Activated CD4-positive, CD25-positive, alpha-beta regulatory T cell (primary cell): ENCODE results near the gene HOXA9.

ENCODE experiments used
- DNase-seq, 4 experiments: peaks; one replicate each; lab custom pipeline; 2025; lab: John Stamatoyannopoulos, UW

HOXA9 gene

DNA sequence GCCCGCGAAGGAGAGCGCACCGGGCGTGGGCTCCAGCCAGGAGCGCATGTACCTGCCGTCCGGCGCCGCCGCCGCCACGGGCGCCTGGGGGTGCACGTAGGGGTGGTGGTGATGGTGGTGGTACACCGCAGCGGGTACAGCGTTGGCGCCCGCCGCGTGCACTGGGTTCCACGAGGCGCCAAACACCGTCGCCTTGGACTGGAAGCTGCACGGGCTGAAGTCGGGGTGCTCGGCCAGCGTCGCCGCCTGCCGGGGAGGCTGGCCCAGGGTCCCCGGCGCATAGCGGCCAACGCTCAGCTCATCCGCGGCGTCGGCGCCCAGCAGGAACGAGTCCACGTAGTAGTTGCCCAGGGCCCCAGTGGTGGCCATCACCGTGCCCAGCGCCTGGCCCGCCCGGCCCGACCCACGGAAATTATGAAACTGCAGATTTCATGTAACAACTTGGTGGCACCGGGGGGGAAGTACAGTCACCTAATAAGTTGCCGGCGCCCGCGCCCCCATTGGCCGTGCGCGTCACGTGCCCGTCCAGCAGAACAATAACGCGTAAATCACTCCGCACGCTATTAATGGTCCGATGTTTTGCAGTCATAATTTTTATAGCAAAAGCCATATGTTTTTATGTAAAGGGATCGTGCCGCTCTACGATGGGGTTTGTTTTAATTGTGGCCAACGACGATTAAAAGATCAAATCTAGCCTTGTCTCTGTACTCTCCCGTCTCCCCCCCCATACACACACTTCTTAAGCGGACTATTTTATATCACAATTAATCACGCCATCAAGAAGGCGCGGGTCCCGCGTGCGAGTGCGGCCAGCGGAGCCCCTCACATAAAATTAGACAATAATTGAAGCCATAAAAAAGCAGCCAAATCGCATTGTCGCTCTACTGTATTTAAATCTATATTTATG, at the start of gene HOXA9:
Gene HOXA9 (minus strand): TSS at position 449 of the 907 bp plus-strand sequence. CDS start 80 bp downstream, at position 369.
- no peak for DNase-seq

DNA sequence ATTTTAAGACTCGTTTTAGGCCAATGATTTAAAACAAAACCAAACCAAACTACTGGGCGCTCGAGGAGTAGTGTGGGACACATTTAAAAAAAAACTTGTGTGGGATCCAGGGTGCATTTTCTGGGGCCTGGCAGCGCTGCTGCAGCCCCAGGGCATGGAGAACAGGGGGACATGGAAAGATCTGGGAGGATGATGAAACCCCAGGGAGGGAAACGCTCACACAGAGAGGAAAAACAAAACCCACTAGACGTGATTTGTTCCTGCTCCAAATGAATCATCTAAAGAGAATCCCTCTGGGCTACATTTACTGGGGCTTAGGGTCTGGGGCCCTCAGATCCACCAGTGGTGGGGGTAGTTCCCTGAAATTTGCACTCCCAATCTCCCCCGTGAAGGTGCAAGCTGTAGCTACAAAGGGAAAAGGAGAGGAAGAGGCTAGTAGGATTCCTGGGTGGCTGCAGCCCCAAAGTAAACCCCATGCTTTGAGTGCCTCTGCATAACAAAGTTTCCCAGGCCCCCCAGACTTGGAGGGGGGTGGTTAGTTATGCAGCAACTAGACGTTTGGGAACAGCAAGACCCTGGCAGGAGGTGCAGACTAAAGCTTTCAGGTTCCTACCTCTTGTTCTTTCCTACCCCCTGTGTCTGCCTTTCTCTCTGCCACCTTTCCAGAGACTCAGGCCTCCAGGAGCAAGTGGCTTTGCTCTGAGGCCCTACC, 49.1 kb upstream of the HOXA9 start:
- DNase-seq = no peak

DNA sequence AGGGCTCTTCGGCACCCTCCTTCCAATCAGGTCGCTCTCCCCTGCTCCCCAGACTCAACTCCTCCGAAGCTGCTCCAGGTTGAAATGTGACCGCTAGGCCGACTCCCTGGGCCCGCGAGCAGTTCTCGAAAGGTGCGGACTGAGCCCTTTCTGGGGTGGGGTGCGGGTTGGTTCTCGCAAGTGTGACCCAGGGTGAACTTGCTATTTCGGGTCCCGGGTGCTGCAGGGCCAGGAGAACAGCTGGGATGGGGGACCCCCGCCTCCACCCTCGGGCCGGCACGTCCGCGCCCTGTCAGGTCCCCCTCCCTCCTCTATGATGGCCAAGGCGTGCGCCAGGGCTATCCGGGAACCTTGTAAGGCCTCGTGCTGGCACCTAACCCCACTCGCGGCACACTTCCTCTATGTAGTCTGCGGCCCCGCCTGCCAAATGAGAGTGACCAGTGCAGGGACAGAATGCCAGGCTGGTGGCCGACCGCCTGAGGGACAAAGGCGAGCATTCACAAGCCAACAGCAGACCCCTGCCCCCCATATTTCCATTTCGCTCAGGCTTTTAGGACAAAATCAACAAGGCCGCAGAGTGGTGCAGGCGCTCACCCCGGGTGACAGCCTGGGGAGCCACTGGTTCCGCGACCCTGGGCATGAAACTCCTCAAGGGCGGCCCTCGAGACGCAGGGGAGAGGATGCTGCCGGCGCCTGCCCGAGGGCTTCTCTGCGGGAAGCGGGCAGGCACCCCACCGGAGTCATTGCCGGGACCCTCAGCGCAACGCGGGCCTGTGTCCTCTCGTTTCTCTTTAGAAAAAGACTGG, 48.3 kb upstream of the HOXA9 start:
- DNase-seq = no peak

DNA sequence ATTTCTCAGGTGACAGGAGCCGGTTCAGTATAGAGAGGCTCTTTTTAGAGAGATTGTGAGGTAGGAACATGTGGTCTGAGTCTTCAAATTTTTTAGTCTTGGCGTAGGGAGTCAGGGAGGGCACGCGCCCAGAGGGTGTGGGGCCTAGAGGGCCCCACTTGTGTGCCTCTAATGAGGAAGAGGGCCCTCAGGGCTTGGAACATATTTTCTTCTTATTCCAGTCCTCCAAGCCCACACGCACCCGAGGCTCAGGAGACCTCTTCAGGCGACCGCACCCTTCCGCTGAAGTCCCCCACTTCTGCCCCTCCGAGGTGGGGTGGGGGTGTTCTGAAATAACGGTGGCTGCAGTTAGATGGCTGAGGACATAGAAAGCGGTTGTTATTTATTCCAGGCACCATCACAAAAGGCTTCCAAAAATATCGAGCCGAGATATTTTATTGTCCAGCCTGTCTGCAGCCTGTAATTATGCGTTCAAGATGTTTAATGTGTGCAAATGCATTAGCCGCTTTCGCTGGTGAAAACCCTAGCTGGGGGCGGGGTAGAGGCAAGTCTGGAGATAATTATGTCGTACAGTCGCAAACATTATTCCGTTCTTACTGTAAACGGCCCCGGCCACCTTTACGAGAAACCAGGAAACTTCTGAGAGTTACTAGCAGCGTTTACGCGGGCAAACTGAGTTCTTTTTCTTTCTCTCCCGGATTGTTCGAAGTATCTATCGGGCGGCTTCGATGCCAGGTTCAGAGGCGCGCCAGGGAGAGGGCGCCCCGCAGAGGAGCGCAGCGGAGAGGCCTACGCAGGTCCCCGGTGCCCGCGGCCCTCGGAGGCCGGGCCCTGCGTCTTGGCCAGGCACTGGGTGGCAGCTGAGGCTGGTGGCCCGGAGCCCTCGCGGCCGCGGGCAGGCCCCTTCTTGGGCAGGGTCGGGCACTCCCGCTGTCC, 47.4 kb upstream of the HOXA9 start:
- DNase-seq = no peak

DNA sequence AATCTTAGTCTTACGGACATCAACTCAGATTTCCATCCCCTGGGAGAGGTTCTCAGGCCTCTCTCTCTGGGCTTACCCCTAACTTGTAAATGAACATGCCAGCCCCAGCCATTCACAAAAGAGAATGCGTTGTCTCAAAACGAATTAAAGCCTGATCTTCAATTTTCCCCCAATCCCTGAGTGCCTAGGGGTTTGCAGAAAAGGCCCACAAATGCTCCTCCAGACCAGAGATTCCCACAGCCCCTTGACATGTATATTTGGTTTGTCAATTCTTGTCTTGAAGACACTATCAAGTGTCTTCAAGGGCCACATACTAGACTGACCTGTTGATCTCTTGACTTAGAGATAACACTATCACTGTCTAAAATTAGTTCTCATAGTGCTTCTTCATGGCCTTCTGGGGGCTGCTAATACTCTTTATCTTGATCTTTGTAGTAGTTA, 46.4 kb upstream of the HOXA9 start:
- DNase-seq = no peak

- DNase-seq = no peak
These were observed 45.7 kb upstream of the HOXA9 start for GRCh38 chr7:27211084-27211446.

DNA sequence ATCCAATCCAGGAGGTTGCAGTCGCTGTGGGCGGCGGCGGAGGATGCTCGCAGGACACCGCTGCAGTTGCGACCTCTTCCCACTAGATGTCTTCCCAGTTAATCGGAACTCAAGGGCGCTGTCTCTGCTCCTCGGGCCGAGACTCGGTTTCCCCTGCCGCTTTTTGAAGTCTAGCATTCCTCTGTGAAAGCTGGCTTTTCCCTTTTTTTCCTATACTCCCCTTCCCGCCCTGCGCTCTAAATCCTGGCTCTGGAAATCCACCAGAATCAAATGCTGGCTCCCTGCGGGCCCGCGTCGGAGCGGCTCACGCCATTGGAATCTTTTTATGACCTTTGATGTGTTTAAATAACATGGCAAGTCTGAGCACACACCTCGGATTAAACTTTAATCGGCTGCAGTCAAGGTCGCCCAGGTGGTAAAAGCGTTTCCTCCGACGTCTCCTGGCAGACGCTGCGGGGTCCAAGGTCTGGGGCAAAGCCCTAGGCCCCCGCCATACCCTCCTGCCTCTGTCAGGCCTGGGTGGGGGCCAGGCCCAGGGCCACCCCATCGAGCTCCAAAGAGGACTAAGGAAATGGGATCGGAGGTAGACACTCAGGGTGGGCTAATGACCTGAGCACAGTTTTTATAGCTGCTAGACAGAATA, 45.2 kb upstream of the HOXA9 start:
- peak in 2 of 4 experiments; percentile 11 to 12 for DNase-seq

GRCh38 chr7:27209933-27210440, 44.6 kb upstream of the HOXA9 start:
- no peak for DNase-seq

DNA sequence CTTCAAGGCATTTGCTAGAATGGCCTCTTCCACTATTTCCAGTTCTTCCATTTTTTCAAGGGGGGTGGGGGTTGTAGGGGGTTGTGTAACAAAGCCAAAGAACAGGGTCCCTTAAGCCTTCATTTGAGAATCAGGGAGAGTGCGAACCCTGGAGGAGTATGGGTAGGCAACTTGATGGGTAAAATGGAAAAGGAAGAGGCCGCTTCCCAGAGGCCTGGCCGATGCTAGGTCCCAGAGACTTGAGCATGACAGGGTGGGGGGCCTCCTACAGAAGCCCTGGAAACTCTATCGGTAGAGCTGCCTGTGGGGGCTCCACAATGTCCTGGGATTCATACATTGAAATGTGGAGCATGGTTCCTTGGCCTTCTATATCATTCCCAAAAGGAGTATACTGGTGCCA, 43.7 kb upstream of the HOXA9 start:
- no peak for DNase-seq

GRCh38 chr7:27207348-27207985, 42.1 kb upstream of the HOXA9 start:
- DNase-seq = no peak

DNA sequence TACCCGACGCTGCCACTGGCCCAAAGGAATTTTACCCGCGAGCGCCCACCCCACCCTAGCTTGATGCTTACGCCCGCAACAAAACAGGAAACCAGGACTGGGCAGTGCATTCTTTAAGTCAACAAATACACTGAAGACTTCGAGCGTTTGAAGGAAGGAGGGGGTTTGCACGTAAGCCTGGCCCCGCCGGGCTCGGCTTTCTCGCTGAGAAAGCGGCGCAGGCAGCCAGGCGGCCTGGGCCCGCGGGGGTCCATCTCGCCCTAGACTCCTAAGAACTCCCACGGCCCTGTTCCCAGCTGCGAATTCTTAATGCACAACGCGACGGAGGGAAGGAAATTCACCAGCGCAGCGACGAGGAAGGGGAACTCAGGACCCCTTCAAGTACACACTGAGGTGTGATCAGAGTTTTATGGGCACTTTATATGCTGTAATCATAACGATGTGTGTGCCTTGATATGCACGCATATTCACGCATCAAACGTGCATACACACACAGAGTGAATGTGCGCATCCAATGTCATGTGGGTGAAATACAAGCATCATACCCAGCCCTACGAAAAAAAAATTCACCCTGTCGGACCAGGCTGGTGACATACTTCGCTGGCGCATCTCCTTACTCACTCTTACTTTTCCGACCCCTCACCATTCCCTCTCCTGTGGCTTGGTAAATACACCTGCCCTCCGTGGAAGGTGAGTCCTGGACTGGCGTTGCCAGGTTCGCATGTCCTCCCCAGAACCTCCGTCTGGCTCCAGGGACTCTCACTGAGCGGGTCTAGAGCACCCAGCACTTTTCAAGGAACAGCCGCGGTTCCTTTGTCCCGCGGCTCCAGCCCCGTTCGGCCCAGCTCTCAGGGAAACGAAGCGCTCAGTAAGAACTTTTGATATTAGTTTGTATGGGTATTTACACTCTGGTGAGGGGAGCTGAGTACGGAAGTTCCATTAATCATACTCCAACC, 40.3 kb upstream of the HOXA9 start:
- no peak for DNase-seq

GRCh38 chr7:27204851-27205322, 39.5 kb upstream of the HOXA9 start:
- no peak for DNase-seq

GRCh38 chr7:27203964-27204594, 38.7 kb upstream of the HOXA9 start:
- DNase-seq = no peak

GRCh38 chr7:27203365-27203953, 38.1 kb upstream of the HOXA9 start:
- no peak for DNase-seq

DNA sequence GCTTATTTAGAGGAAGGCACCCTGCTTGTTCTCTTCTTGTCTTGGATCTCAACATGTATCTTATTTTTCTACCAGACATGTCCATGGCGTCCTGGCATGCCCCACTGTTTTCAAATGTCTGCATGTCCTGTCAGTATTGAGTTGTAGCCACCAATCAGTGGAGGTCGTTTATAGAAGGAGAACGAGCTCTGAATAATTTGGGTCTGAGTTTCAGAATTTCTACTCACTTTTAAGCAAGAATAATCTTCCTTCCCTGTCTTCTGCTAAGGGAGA, 37.5 kb upstream of the HOXA9 start:
- DNase-seq = no peak

- DNase-seq = no peak
These were observed 36.9 kb upstream of the HOXA9 start for GRCh38 chr7:27202018-27202861.

GRCh38 chr7:27201580-27202017, 36.3 kb upstream of the HOXA9 start:
- DNase-seq = no peak
